Natural killer cell (primary cell): ENCODE measurements around the gene MCM3AP. TPM values are rescaled to one million over a fixed set of nuclear protein-coding genes. Genes with fewer than 3 reads are reported as not detected.

Source experiments
- ATAC-seq, 3 donors: fragments of 150-1000 bp in 2 of 3; fragments of 200-7000 bp in 1 of 3; cut with Tn5 transposase; 1 replicate in 1 of 3; 2 replicates in 2 of 3; pipeline ENCODE4 v1.10.0; 2021; ENCODE audit warnings: mild to moderate bottlenecking in 2 of 3, moderate library complexity in 2 of 3
- DNase-seq, 2 donors: peaks; one replicate each; pipeline versions ENCODE4 v3.0.0 to v3.0.0-alpha.2; 2013 to 2021; ENCODE audit warnings: mixed read lengths in 1 of 2
- H3K27ac ChIP-seq: one replicate; pipeline ENCODE4 v1.5.1; 2013; ENCODE audit warnings: mild to moderate bottlenecking, low read length
- H3K27me3 ChIP-seq: one replicate; pipeline ENCODE4 v1.6.1; 2013; ENCODE audit warnings: low read length; ENCODE audit not compliant: control insufficient read depth, insufficient read depth
- H3K36me3 ChIP-seq: one replicate; pipeline ENCODE4 v1.6.1; 2013; ENCODE audit warnings: low read length; ENCODE audit not compliant: control insufficient read depth, insufficient read depth
- H3K4me1 ChIP-seq: one replicate; pipeline ENCODE4 v1.6.1; 2013; ENCODE audit warnings: low read length; ENCODE audit not compliant: control insufficient read depth, insufficient read depth
- H3K4me3 ChIP-seq: one replicate; pipeline ENCODE4 v1.5.1; 2013; ENCODE audit warnings: low read length
- H3K9me3 ChIP-seq: one replicate; pipeline ENCODE4 v1.6.1; 2013; ENCODE audit warnings: low read length; ENCODE audit not compliant: control insufficient read depth, insufficient read depth
- H3K27ac Mint-ChIP-seq, 2 donors: one replicate each; pipeline ENCODE4 v1.8.0; 2022; ENCODE audit warnings: mild to moderate bottlenecking in 2 of 2, mixed read lengths in 2 of 2, moderate library complexity in 1 of 2
- H3K27me3 Mint-ChIP-seq, 2 donors: one replicate each; pipeline ENCODE4 v1.8.0; 2022; ENCODE audit warnings: low read depth in 2 of 2, mixed read lengths in 2 of 2
- H3K36me3 Mint-ChIP-seq: one replicate; pipeline ENCODE4 v1.8.0; 2022; ENCODE audit warnings: mixed read lengths
- H3K4me1 Mint-ChIP-seq, 2 donors: one replicate each; pipeline ENCODE4 v1.8.0; 2022; ENCODE audit warnings: mixed read lengths in 2 of 2
- H3K4me3 Mint-ChIP-seq: one replicate; pipeline ENCODE4 v1.8.0; 2022; ENCODE audit warnings: mild to moderate bottlenecking, moderate library complexity, mixed read lengths
- H3K9me3 Mint-ChIP-seq, 2 donors: one replicate each; pipeline ENCODE4 v1.8.0; 2022; ENCODE audit warnings: mixed read lengths in 2 of 2
- CTCF ChIP-seq: fragments of 200-600 bp; IDR thresholded peaks from one replicate; pipeline ENCODE4 v1.8.0; 2022; ENCODE audit warnings: antibody characterized with exemption
- WGBS: methylation state at CpG from one replicate; pipeline ENCODE4 v1.1.7; 2013; ENCODE audit warnings: missing lambda C conversion rate; ENCODE audit not compliant: insufficient coverage; 5-methylcytosine and 5-hydroxymethylcytosine counted together
- intact Hi-C: fragments of 100-400 bp; cut with micrococcal nuclease; formaldehyde crosslinking; loops from one replicate; pipeline ENCODE4 v1.14.2; 2022
- total RNA-seq, 4 donors: library from RNA; stranded (reverse); fragments of 120-200 nt in 1 of 4; gene quantifications; one replicate each; pipeline versions ENCODE4 v1.2.3 to v1.2.4, GENCODE V29; 2013 to 2022

MCM3AP gene
- total RNA-seq, 3 donors from 2014 or later (not counting 1 experiment from before 2014, with no cell fraction given), result 143 to 172 (median 159) TPM

DNA sequence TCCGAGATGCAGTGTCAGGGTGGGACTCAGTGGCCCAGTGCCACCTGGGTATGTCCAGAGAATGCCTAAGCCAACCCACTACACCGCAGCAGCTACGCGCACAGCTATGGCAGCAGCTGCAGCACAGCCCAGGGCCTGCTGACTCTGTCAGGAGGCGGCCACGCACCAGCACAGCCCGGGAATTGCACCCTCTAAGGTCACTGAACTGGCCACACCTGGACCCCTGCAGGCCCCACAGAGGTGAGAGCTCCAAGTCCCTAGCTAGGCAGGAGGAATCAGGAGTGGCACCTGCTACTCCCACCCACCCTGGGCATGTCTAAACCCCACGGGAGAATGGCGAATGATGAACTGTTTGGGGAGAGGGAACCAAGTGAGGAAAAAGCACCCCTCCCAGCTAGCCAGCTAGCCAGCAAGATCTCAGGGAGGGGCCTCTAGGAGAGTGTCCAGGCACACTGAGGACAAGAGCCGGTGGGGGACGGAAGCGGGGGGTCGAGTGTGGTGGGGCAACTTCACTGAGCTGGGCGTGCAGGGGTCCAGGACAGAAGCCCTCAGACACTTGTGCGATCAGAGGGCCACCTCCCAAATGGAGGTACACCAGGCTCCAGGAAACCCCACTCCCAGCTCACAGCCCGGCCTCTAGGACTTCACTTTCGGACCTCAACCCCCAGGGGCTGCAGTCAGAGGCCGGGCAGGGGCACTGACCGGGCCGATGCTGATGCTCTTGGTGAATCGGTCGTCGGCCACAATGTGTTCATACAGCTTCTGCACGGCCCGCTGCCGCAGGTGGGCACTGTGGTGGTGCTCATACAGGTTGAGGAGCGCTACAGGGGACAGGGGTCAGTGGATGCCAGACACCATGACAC is 70.7 kb downstream of the MCM3AP start:
- no peaks in the 10 kb centered on the region for H3K27me3 Mint-ChIP-seq
- DNase-seq (no peak), ATAC-seq (no peak)
- H3K4me1 Mint-ChIP-seq, result peaks cover 0 to 5% of the 10 kb centered on the region in 2 donors
- H3K9me3 ChIP-seq, result no peaks in the 10 kb centered on the region
- intact Hi-C loops, result no loop called here
- no peaks in the 10 kb centered on the region for H3K27me3 ChIP-seq
- no peaks in the 10 kb centered on the region for H3K9me3 Mint-ChIP-seq
- H3K27ac ChIP-seq, result no peak overlapping the region
- H3K27ac Mint-ChIP-seq, result no peak overlapping the region
- peaks cover under 1% of the 10 kb centered on the region for H3K36me3 ChIP-seq
- H3K4me1 ChIP-seq, result no peaks in the 10 kb centered on the region
- H3K4me3 Mint-ChIP-seq, result no peak overlapping the region
- 96% methylated on average over 27 of the region's 27 CpGs for WGBS
- H3K36me3 Mint-ChIP-seq, result no peaks in the 10 kb centered on the region
- no peak overlapping the region for H3K4me3 ChIP-seq
- no peak for TF ChIP-seq CTCF

DNA sequence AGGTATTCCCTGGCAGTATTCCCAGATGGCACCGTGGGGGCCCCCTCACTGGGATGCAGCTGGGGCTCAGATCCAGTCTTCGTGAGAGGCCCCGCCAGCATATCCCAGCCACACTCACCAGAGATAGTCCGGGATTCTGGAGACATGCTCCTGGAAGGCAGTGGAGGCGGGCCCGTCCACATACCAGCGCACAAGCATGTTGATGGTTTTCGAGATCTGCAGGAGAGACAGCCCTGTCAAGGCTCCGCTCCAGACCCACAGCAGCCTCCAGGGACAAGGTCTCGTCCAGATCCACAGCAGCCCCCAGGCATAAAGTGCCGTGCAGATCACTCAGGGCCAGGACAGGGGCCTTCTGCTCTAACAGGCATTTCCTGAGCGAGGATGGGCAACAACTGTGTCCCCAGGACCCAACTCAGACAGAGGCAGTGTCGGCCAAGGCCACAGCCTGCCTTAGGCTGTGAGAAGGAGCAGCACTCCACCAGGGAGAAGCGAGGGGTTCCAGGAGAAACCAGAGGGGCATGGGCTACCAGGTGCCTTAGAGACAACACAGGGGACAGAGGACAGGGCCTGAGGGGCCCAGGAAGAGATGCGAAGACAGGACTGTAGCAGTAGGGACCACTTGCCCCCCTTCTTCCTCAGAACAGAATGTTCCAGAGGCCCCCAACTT is 71.7 kb downstream of the MCM3AP start:
- Mint-ChIP-seq H3K27ac (no peak overlapping the region), H3K9me3 (no peaks in the 10 kb centered on the region), H3K4me3 (no peak overlapping the region), H3K36me3 (no peaks in the 10 kb centered on the region), H3K27me3 (no peaks in the 10 kb centered on the region), H3K4me1 (peaks cover 0 to 5% of the 10 kb centered on the region in 2 donors)
- Histone ChIP-seq H3K36me3 (peaks cover 2% of the 10 kb centered on the region), H3K9me3 (no peaks in the 10 kb centered on the region), H3K27me3 (no peaks in the 10 kb centered on the region), H3K4me3 (no peak overlapping the region), H3K27ac (no peak overlapping the region), H3K4me1 (no peaks in the 10 kb centered on the region)
- ATAC-seq (no peak), DNase-seq (no peak)
- WGBS, result 95% methylated on average over 15 of the region's 15 CpGs
- intact Hi-C loops, result no loop called here
- TF ChIP-seq CTCF, result no peak

DNA sequence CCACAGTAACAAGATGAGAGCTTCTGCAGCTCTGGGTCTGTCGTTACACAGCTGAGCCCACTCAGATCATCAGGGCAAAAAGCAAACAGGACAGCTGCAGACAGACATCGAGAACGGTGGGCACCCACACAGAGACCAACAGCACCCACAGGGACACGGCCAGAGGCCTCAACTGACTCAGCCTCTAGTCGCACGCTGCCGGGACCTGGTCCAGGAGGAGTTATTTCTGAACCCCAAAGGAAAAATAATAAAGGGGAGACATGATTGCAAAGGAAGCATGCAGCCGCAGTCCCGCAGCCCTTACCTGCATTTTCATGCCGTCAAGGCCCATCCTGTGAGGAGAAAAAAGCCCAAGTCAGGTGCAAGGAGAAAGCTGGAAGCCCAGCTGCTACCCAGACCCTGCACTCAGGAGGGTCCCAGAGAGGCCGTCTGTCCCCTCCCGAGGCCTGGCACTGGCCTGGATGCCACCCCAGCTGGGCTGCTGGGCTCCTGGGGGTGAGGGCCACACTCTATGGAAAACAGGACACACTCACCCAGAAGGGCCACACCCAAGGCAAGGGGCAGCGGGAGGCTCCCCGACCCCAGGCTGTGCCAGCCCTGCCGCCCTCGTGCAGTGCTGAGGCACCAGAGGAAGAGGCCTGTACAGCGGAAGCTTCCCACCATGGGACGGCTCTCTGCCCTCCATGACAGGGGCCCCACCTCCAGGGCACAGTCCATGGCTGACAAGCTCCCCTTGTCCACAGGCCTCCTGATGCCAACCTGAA is 72.5 kb downstream of the MCM3AP start:
- no peak for ATAC-seq
- peaks cover 0 to 5% of the 10 kb centered on the region in 2 donors for H3K4me1 Mint-ChIP-seq
- Histone ChIP-seq H3K4me3 (no peak overlapping the region), H3K36me3 (peaks cover 2% of the 10 kb centered on the region), H3K4me1 (no peaks in the 10 kb centered on the region), H3K27ac (no peak overlapping the region), H3K27me3 (no peaks in the 10 kb centered on the region), H3K9me3 (no peaks in the 10 kb centered on the region)
- H3K9me3 Mint-ChIP-seq, result no peaks in the 10 kb centered on the region
- H3K27me3 Mint-ChIP-seq, result no peaks in the 10 kb centered on the region
- no peak overlapping the region for H3K27ac Mint-ChIP-seq
- no peak overlapping the region for H3K4me3 Mint-ChIP-seq
- H3K36me3 Mint-ChIP-seq, result no peaks in the 10 kb centered on the region
- 94% methylated on average over 18 of the region's 18 CpGs for WGBS
- TF ChIP-seq CTCF, result no peak
- intact Hi-C loops, result no loop called here
- no peak for DNase-seq
